Trophoblast cell (in vitro differentiated cells and primary cell): ENCODE data around the gene CACNA1G.

ENCODE experiments used
- DNase-seq, 2 donors: peaks; one replicate each; pipeline ENCODE4 v3.0.0-alpha.2; 2016
- H2AFZ ChIP-seq: 2 replicates; pipeline ENCODE4 v1.6.1; 2013; ENCODE audit warnings: low read length, moderate library complexity, mild to moderate bottlenecking; ENCODE audit not compliant: insufficient read depth, poor library complexity
- H2AK5ac ChIP-seq: 2 replicates; pipeline ENCODE4 v1.6.1; 2013; ENCODE audit warnings: mild to moderate bottlenecking, low read length
- H2BK120ac ChIP-seq: 2 replicates; pipeline ENCODE4 v1.6.1; 2013; ENCODE audit warnings: low read length, mild to moderate bottlenecking, moderate library complexity; ENCODE audit not compliant: insufficient read depth, poor library complexity
- H2BK12ac ChIP-seq: 2 replicates; pipeline ENCODE4 v1.6.1; 2013; ENCODE audit warnings: mild to moderate bottlenecking, low read length, moderate library complexity
- H2BK5ac ChIP-seq: 2 replicates; pipeline ENCODE4 v1.6.1; 2013; ENCODE audit warnings: low read length, low read depth, moderate library complexity, mild to moderate bottlenecking; ENCODE audit not compliant: poor library complexity
- H3K14ac ChIP-seq: 2 replicates; pipeline ENCODE4 v1.6.1; 2013; ENCODE audit warnings: mild to moderate bottlenecking, low read length
- H3K18ac ChIP-seq: 2 replicates; pipeline ENCODE4 v1.6.1; 2013; ENCODE audit warnings: mild to moderate bottlenecking, low read length
- H3K23ac ChIP-seq: 2 replicates; pipeline ENCODE4 v1.6.1; 2013; ENCODE audit warnings: low read length
- H3K27ac ChIP-seq: 2 replicates; pipeline ENCODE4 v1.5.1; 2013; ENCODE audit warnings: low read depth, mild to moderate bottlenecking, inconsistent platforms, low read length, moderate library complexity
- H3K27me3 ChIP-seq: 2 replicates; pipeline ENCODE4 v1.6.1; 2013; ENCODE audit warnings: inconsistent platforms, mild to moderate bottlenecking, low read length, moderate library complexity; ENCODE audit not compliant: insufficient read depth
- H3K36me3 ChIP-seq, 2 experiments: 1 replicate in 1 of 2; 2 replicates in 1 of 2; pipeline ENCODE4 v1.6.1; 2013; ENCODE audit warnings: low read length in 2 of 2, mild to moderate bottlenecking in 2 of 2, moderate library complexity in 1 of 2; ENCODE audit not compliant: insufficient read depth in 2 of 2, control insufficient read depth in 1 of 2
- H3K4ac ChIP-seq: 2 replicates; pipeline ENCODE4 v1.6.1; 2013; ENCODE audit warnings: low read depth, mild to moderate bottlenecking, low read length, moderate library complexity
- H3K4me1 ChIP-seq, 2 experiments: 1 replicate in 1 of 2; 2 replicates in 1 of 2; pipeline ENCODE4 v1.6.1; 2013; ENCODE audit warnings: low read length in 2 of 2, mild to moderate bottlenecking in 2 of 2, moderate library complexity in 1 of 2; ENCODE audit not compliant: insufficient read depth in 2 of 2, control insufficient read depth in 1 of 2
- H3K4me2 ChIP-seq: 2 replicates; pipeline ENCODE4 v1.6.1; 2013; ENCODE audit warnings: inconsistent platforms, mild to moderate bottlenecking, low read length, moderate library complexity
- H3K4me3 ChIP-seq: 2 replicates; pipeline ENCODE4 v1.5.1; 2013; ENCODE audit warnings: mild to moderate bottlenecking, low read depth, low read length, inconsistent platforms
- H3K79me1 ChIP-seq: one replicate; pipeline ENCODE4 v1.6.1; 2013; ENCODE audit warnings: low read length
- H3K79me2 ChIP-seq: 2 replicates; pipeline ENCODE4 v1.6.1; 2013; ENCODE audit warnings: low read length, mild to moderate bottlenecking; ENCODE audit not compliant: control insufficient read depth, insufficient read depth, poor library complexity
- H3K9ac ChIP-seq: 2 replicates; pipeline ENCODE4 v1.6.1; 2013; ENCODE audit warnings: mild to moderate bottlenecking, low read length
- H3K9me3 ChIP-seq: 2 replicates; pipeline ENCODE4 v1.6.1; 2013; ENCODE audit warnings: low read depth, mild to moderate bottlenecking, control low read depth, inconsistent platforms, low read length; ENCODE audit not compliant: insufficient read depth
- H4K12ac ChIP-seq: 2 replicates; pipeline ENCODE4 v1.6.1; 2013; ENCODE audit warnings: low read depth, mild to moderate bottlenecking, low read length, moderate library complexity
- H4K8ac ChIP-seq: 2 replicates; pipeline ENCODE4 v1.6.1; 2013; ENCODE audit warnings: low read depth, mild to moderate bottlenecking, low read length, moderate library complexity
- H4K91ac ChIP-seq: one replicate; pipeline ENCODE4 v1.6.1; 2013; ENCODE audit warnings: low read depth, mild to moderate bottlenecking, low read length, moderate library complexity
- WGBS: extraction: QIAGEN DNeasy Blood & Tissue Kit; methylation state at CpG from one replicate; pipeline ENCODE4 v1.1.7; 2013; ENCODE audit warnings: missing lambda C conversion rate; ENCODE audit not compliant: insufficient read length, insufficient coverage; ENCODE audit errors: extremely low coverage; 5-methylcytosine and 5-hydroxymethylcytosine counted together

Gene CACNA1G

DNA sequence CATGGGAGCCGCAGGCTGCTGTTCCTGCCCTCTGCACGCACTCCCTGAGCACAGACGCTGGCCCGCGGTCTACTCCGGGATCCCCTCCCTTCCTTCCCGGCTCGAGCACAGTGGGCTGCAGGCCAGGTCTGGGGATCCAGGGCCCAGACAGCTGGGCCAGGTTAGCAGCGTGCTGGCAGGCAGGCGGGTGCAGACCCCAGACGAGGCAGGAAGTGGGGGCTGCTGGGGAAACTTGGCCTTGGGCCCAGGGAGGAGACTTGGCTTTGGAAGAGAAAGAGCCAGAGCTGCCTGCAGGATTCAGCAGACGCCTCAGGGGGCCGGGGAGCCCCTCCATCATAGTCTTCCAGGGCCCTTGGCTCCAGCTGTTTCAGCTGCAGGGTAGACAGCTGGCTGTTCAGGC lies 44.0 kb downstream of the CACNA1G start:
- WGBS, result no CpG with 5 or more reads among the region's 13 CpGs
- H3K4me1 ChIP-seq, result no peaks in the 10 kb centered on the region

DNA sequence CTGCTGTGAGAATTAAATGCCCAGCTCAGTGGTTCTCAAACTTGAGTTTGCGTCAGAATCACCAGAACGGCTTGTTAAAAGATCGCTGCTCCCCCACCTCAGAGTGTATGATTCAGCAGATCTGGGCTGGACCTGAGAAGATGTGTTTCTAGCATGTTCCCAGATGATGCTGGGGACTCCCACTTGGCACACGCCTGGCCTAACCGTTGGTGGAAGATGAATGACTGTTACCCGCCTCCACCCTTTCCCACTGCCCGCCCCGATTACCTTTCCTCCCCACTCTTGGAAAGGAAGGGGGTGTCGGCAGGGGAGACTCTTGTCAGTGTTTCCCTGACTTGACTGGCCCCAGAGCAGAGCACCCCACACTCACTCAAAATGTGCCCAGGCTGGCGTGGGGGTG lies 44.9 kb downstream of the CACNA1G start:
- Histone ChIP-seq H3K79me1 (no peaks in the 10 kb centered on the region), H3K14ac (no peak overlapping the region), H4K8ac (no peak overlapping the region), H2BK5ac (no peak overlapping the region), H2AFZ (no peak overlapping the region), H3K23ac (no peak overlapping the region), H3K4me2 (no peak overlapping the region), H3K79me2 (no peaks in the 10 kb centered on the region), H3K9me3 (no peaks in the 10 kb centered on the region), H3K27me3 (no peaks in the 10 kb centered on the region), H3K27ac (no peak overlapping the region), H3K4me1 (no peaks in the 10 kb centered on the region), H3K18ac (no peak overlapping the region), H2BK120ac (no peak overlapping the region), H3K4ac (no peak overlapping the region), H4K91ac (no peak overlapping the region), H2BK12ac (no peak overlapping the region), H3K9ac (no peak overlapping the region), H3K36me3 (no peaks in the 10 kb centered on the region), H4K12ac (no peak overlapping the region), H3K4me3 (no peak overlapping the region), H2AK5ac (no peak overlapping the region)
- DNase-seq, result no peak
- no CpG with 5 or more reads among the region's 10 CpGs for WGBS

More for the DNA sequence above, 44.0 kb downstream of the CACNA1G start:
- Histone ChIP-seq H3K36me3 (no peaks in the 10 kb centered on the region), H3K4me3 (no peak overlapping the region), H2AK5ac (no peak overlapping the region), H3K4me2 (no peak overlapping the region), H3K18ac (no peak overlapping the region), H3K23ac (no peak overlapping the region), H3K14ac (no peak overlapping the region), H2AFZ (no peak overlapping the region), H4K91ac (no peak overlapping the region), H2BK120ac (no peak overlapping the region), H3K4ac (no peak overlapping the region), H3K27me3 (no peaks in the 10 kb centered on the region), H3K27ac (no peak overlapping the region), H3K9ac (no peak overlapping the region), H2BK5ac (no peak overlapping the region), H4K12ac (no peak overlapping the region), H2BK12ac (no peak overlapping the region), H3K79me1 (no peaks in the 10 kb centered on the region), H4K8ac (no peak overlapping the region), H3K9me3 (no peaks in the 10 kb centered on the region), H3K79me2 (no peaks in the 10 kb centered on the region)
- DNase-seq, result no peak

GRCh38 chr17:50607522-50608175 lies 47.1 kb downstream of the CACNA1G start:
- H2BK12ac ChIP-seq, result no peak overlapping the region
- no peak overlapping the region for H3K23ac ChIP-seq
- H3K18ac ChIP-seq, result no peak overlapping the region
- no peak overlapping the region for H4K91ac ChIP-seq
- H3K79me1 ChIP-seq, result no peaks in the 10 kb centered on the region
- no peak overlapping the region for H3K27ac ChIP-seq
- WGBS, result no CpG with 5 or more reads among the region's 19 CpGs
- no peak overlapping the region for H2BK5ac ChIP-seq
- H3K9ac ChIP-seq, result no peak overlapping the region
- H2BK120ac ChIP-seq, result no peak overlapping the region
- H3K4ac ChIP-seq, result no peak overlapping the region
- H4K12ac ChIP-seq, result no peak overlapping the region
- no peak overlapping the region for H2AFZ ChIP-seq
- H3K14ac ChIP-seq, result no peak overlapping the region
- H3K27me3 ChIP-seq, result no peaks in the 10 kb centered on the region
- no peak overlapping the region for H3K4me2 ChIP-seq
- no peak overlapping the region for H3K4me3 ChIP-seq
- DNase-seq, result no peak
- H4K8ac ChIP-seq, result no peak overlapping the region
- H2AK5ac ChIP-seq, result no peak overlapping the region
- H3K9me3 ChIP-seq, result no peaks in the 10 kb centered on the region
- H3K79me2 ChIP-seq, result no peaks in the 10 kb centered on the region
- no peaks in the 10 kb centered on the region for H3K36me3 ChIP-seq
- no peaks in the 10 kb centered on the region for H3K4me1 ChIP-seq

DNA sequence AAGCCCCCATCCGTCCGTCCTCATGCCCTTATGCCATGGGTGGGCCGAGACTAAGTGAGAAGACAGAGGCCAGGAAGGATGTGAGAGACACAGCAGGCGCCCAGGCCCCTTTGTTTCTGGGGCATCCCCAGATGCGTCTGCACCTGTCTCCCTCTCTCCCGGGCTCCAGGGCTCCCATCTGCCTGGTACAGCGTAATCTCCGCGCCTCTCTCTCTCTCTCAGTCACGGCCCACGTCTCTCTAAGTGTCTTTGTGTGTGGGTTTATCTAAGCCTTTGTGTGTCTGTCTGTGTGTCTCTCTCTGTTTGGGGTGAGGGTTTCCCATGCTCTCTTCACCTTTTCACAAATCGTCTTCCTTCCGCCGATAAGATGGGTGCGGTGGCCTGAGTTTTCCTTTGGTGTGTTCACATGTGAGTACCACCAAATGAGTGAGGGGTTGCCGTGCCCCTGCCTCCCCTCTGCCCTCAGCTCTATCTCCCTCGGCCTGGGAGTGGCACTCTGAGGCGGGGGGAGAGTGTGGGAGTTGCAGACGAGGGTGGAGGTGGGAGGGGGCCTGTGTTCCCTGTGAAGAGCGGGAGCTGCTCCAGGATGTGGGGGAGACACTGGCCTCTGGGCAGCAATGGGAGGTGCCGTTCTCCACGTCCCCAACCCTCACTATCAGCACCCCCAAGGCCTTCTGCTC lies 48.3 kb downstream of the CACNA1G start:
- H4K8ac ChIP-seq, result no peak overlapping the region
- H3K4me3 ChIP-seq, result no peak overlapping the region
- no peaks in the 10 kb centered on the region for H3K36me3 ChIP-seq
- H3K4me2 ChIP-seq, result no peak overlapping the region
- no peak overlapping the region for H4K12ac ChIP-seq
- no peak overlapping the region for H3K14ac ChIP-seq
- H3K9me3 ChIP-seq, result peaks cover 3% of the 10 kb centered on the region
- H3K79me1 ChIP-seq, result no peaks in the 10 kb centered on the region
- H2AFZ ChIP-seq, result no peak overlapping the region
- no peak overlapping the region for H3K9ac ChIP-seq
- H3K27ac ChIP-seq, result no peak overlapping the region
- no peak overlapping the region for H2AK5ac ChIP-seq
- no peak overlapping the region for H2BK120ac ChIP-seq
- no peak for DNase-seq
- no peak overlapping the region for H2BK12ac ChIP-seq
- no CpG with 5 or more reads among the region's 22 CpGs for WGBS
- H4K91ac ChIP-seq, result no peak overlapping the region
- H2BK5ac ChIP-seq, result no peak overlapping the region
- H3K4me1 ChIP-seq, result no peaks in the 10 kb centered on the region
- no peak overlapping the region for H3K4ac ChIP-seq
- H3K79me2 ChIP-seq, result no peaks in the 10 kb centered on the region
- H3K18ac ChIP-seq, result no peak overlapping the region
- H3K23ac ChIP-seq, result no peak overlapping the region
- H3K27me3 ChIP-seq, result no peaks in the 10 kb centered on the region
